ENCODE results near the gene OSCAR.

DNA sequence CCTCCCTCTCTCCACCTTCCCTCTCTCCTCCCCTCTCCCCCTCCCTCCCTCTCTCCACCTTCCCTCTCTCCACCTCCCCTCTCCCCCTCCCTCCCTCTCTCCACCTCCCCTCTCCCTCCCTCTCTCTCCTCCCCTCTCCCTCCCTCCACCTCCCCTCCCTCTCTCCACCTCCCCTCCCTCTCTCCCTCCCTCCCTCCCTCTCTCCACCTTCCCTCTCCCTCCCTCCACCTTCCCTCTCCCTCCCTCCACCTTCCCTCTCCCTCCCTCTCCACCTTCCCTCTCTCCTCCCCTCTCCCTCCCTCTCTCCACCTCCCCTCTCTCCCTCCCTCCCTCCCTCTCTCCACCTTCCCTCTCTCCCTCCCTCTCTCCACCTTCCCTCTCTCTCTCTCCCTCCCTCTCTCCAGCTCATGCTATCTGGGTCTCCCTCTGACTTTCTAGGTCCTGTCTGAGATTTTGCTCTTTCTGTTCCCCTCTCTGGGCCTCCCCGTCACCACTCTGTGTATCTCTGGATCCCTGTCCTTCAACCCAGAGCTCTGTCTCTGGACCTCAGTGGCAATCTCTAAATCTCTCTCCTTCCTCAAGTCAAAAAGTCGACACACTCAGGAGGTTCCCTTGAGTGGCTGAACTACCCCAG lies 33.5 kb upstream of the OSCAR start:
- TF ChIP-seq, protein P1, sequence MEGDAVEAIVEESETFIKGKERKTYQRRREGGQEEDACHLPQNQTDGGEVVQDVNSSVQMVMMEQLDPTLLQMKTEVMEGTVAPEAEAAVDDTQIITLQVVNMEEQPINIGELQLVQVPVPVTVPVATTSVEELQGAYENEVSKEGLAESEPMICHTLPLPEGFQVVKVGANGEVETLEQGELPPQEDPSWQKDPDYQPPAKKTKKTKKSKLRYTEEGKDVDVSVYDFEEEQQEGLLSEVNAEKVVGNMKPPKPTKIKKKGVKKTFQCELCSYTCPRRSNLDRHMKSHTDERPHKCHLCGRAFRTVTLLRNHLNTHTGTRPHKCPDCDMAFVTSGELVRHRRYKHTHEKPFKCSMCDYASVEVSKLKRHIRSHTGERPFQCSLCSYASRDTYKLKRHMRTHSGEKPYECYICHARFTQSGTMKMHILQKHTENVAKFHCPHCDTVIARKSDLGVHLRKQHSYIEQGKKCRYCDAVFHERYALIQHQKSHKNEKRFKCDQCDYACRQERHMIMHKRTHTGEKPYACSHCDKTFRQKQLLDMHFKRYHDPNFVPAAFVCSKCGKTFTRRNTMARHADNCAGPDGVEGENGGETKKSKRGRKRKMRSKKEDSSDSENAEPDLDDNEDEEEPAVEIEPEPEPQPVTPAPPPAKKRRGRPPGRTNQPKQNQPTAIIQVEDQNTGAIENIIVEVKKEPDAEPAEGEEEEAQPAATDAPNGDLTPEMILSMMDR (IDR thresholded peaks at IDR 0.05): no peak
- no peak for TF ChIP-seq POLR2A (IDR thresholded peaks at IDR 0.05)
- no peak for TF ChIP-seq POLR2AphosphoS5 (IDR thresholded peaks at IDR 0.05)
- TF ChIP-seq EP300 (IDR thresholded peaks at IDR 0.05): no peak

Measured in suprapubic skin (tissue), 4 donors.